RWPE1 (cell line): ENCODE results near the gene DMC1.

Experiments used
- CTCF ChIA-PET: fragments of 350-600 bp; sonication (Branson Sonifier 250); formaldehyde crosslinking; extraction: SDS; loops from one replicate; lab custom pipeline; 2021; lab: Yijun Ruan, JAX
- POLR2A ChIA-PET: fragments of 400-600 bp; formaldehyde crosslinking; extraction: SDS; loops from one replicate; lab custom pipeline; 2020; ENCODE audit warnings: antibody characterized with exemption; ENCODE audit not compliant: low non-redundant PET; lab: Yijun Ruan, JAX
- DNase-seq: peaks from one replicate; pipeline ENCODE4 v3.0.0; 2012; ENCODE audit warnings: low spot score
- H3K27ac ChIP-seq: fragments of 450-650 bp; 2 replicates; pipeline ENCODE4 v1.5.1; 2017
- TF ChIP-seq, protein P1 (sequence below): fragments of 450-650 bp; conservative IDR thresholded peaks from 2 replicates; pipeline ENCODE4 v1.5.1; 2017; ENCODE audit warnings: low read depth, mild to moderate bottlenecking

DMC1 gene

GRCh38 chr22:38491707-38492348 is 78.2 kb downstream of the DMC1 start:
- TF ChIP-seq, protein P1, sequence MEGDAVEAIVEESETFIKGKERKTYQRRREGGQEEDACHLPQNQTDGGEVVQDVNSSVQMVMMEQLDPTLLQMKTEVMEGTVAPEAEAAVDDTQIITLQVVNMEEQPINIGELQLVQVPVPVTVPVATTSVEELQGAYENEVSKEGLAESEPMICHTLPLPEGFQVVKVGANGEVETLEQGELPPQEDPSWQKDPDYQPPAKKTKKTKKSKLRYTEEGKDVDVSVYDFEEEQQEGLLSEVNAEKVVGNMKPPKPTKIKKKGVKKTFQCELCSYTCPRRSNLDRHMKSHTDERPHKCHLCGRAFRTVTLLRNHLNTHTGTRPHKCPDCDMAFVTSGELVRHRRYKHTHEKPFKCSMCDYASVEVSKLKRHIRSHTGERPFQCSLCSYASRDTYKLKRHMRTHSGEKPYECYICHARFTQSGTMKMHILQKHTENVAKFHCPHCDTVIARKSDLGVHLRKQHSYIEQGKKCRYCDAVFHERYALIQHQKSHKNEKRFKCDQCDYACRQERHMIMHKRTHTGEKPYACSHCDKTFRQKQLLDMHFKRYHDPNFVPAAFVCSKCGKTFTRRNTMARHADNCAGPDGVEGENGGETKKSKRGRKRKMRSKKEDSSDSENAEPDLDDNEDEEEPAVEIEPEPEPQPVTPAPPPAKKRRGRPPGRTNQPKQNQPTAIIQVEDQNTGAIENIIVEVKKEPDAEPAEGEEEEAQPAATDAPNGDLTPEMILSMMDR = no peak
- no peak for DNase-seq
- H3K27ac ChIP-seq = no peak overlapping the region
- ChIA-PET CTCF (no interaction called here), POLR2A (no interaction called here)

DNA sequence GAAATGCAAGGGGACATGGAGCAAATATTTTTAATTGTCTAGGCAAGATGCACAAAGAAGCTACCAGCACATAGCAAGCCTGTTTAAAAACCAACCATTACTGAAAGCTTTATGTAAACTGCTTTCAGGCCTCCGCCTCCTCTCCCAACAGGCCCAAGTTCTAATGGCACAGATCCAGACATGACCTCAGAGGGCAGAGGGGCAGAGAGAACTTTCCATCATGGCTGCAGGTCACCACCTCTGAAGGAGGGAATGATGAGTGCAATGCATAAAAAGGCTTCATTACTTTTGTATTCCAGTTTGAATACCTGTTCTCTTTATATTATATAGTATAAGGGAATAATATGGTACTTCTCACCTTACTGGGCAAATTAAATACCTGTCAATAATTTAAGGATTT is 79.1 kb downstream of the DMC1 start:
- ChIA-PET POLR2A (no interaction called here), CTCF (no interaction called here)
- DNase-seq = no peak
- TF ChIP-seq, protein P1 = no peak
- no peak overlapping the region for H3K27ac ChIP-seq

GRCh38 chr22:38490475-38490874 is 79.5 kb downstream of the DMC1 start:
- POLR2A ChIA-PET = no interaction called here
- TF ChIP-seq, protein P1 = no peak
- CTCF ChIA-PET = interaction anchor here (0.7 kb wide), 1 partner anchor 16 kb away, joined by 4 read pairs; no protein-coding TSS in a partner anchor
- DNase-seq = no peak
- no peak overlapping the region for H3K27ac ChIP-seq

DNA sequence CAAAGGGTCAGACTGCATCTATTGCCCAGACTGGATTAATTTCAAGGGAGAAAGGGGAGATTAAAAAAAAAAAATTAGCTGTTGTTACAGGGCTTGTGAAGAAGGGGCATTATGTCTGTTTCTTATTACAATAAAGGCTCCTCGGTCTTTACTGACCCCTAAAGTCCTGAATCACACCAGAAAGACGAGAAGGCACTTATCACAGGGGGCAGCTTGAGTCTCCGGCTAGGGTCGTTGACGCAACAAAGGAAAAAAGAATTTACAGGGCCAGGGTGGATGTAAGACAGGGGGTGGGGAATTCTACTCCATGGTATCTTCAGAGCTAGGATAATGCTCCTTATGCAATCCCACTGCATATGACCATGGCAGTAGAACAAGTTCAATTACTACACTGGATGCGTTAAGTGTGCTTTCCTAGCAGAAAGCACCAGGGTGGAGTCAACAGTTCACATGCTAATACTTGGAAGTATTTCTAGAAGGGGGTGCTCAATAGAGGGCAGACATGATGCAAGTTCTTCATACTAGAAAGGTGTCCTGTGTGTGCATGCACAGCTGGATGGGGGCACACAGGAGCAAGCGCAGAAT is 80.3 kb downstream of the DMC1 start:
- TF ChIP-seq, protein P1 = no peak
- H3K27ac ChIP-seq = no peak overlapping the region
- CTCF ChIA-PET = interaction anchor here (0.7 kb wide), 2 partner anchors 16 to 595 kb away, joined by 4 read pairs; no protein-coding TSS in a partner anchor
- DNase-seq = no peak
- POLR2A ChIA-PET = no interaction called here

DNA sequence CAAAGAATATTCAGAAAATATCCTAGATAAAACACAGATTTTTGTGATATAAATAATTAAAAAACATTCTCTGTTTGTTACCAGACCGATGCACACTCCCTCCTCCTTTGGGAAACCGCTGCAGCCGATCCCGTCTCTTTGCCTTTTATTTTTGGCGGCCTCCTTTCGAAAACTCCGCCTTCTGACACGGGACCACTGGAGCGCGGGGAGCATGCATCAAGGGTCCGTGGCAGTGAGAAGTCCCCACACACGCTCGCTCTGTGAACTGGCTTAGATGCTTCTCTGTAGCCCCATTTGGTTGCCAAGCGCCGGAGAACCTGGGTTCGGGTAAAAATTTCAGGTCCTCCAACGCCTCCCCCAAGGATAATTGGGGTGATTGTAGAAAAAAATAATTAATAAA is 80.8 kb downstream of the DMC1 start:
- POLR2A ChIA-PET = no interaction called here

GRCh38 chr22:38487946-38488345 is 82.0 kb downstream of the DMC1 start:
- ChIA-PET POLR2A (no interaction called here), CTCF (interaction anchor here (0.7 to 1.2 kb wide), 2 partner anchors 15 to 535 kb away, joined by 3 to 4 read pairs; no protein-coding TSS in a partner anchor)
- H3K27ac ChIP-seq = no peak overlapping the region
- no peak for DNase-seq
- TF ChIP-seq, protein P1 = no peak

More for the DNA sequence above, 80.8 kb downstream of the DMC1 start:
- no peak for DNase-seq
- TF ChIP-seq, protein P1 = no peak
- CTCF ChIA-PET = no interaction called here
- no peak overlapping the region for H3K27ac ChIP-seq
